IMR-90 (cell line): ENCODE results near the gene CASP6. TPM values are rescaled to one million over a fixed set of nuclear protein-coding genes. Genes with fewer than 3 reads are reported as not detected.

Experiments
- ATAC-seq: fragments of 200-7000 bp; cut with Tn5 transposase; 2 replicates; pipeline ENCODE4 v1.9.1; 2020; ENCODE audit warnings: low read depth, mild to moderate bottlenecking, moderate library complexity
- BruUV-seq: library from RNA; stranded (reverse); fragments of 400-500 nt; replicated peaks from 2 replicates; lab custom pipeline; 2021; lab: Mats Ljungman, UMichigan
- CTCF ChIA-PET: fragments of 300-600 bp; formaldehyde crosslinking; extraction: SDS; loops from one replicate; lab custom pipeline; 2021; ENCODE audit warnings: antibody characterized with exemption; lab: Yijun Ruan, JAX
- POLR2A ChIA-PET: fragments of 300-600 bp; sonication (Branson Sonifier 250); formaldehyde crosslinking; loops from one replicate; lab custom pipeline; 2022; ENCODE audit warnings: antibody characterized with exemption; ENCODE audit not compliant: unreplicated experiment; lab: Charles Lee
- DNase-seq: peaks from one replicate; pipeline ENCODE4 v3.0.0; 2013
- H2AFZ ChIP-seq: replicated peaks from 2 replicates; pipeline ENCODE3; 2013; ENCODE audit warnings: low read length, mild to moderate bottlenecking; ENCODE audit not compliant: poor library complexity
- H2AK5ac ChIP-seq: 2 replicates; pipeline ENCODE4 v1.6.1; 2013; ENCODE audit warnings: low read depth, low read length, inconsistent platforms
- H2AK9ac ChIP-seq: replicated peaks from 2 replicates; pipeline ENCODE3; 2013; ENCODE audit warnings: mild to moderate bottlenecking, low read depth, low read length, moderate library complexity; ENCODE audit not compliant: poor library complexity
- H2BK120ac ChIP-seq: 2 replicates; pipeline ENCODE4 v1.6.1; 2013; ENCODE audit warnings: low read depth, low read length, inconsistent platforms
- H2BK15ac ChIP-seq: 3 replicates; pipeline ENCODE4 v1.6.1; 2013; ENCODE audit warnings: low read depth, low read length, inconsistent platforms
- H2BK20ac ChIP-seq: 2 replicates; pipeline ENCODE4 v1.6.1; 2013; ENCODE audit warnings: low read depth, mild to moderate bottlenecking, inconsistent platforms, low read length, moderate library complexity
- H2BK5ac ChIP-seq: 2 replicates; pipeline ENCODE4 v1.6.1; 2013; ENCODE audit warnings: mild to moderate bottlenecking, low read depth, low read length, inconsistent platforms; ENCODE audit not compliant: poor library complexity, severe bottlenecking
- H3K14ac ChIP-seq: replicated peaks from 2 replicates; pipeline ENCODE4 v1.6.1; 2013; ENCODE audit warnings: low read depth, low read length, inconsistent platforms
- H3K18ac ChIP-seq: 2 replicates; pipeline ENCODE4 v1.6.1; 2013; ENCODE audit warnings: low read depth, low read length, control low read depth
- H3K23ac ChIP-seq: 2 replicates; pipeline ENCODE4 v1.6.1; 2013; ENCODE audit warnings: low read depth, low read length, inconsistent platforms
- H3K27ac ChIP-seq: 2 replicates; pipeline ENCODE4 v1.5.1; 2013; ENCODE audit warnings: mild to moderate bottlenecking, control low read depth, low read length; ENCODE audit not compliant: insufficient read depth
- H3K27me3 ChIP-seq: 2 replicates; pipeline ENCODE4 v1.6.1; 2013; ENCODE audit warnings: low read length; ENCODE audit not compliant: control insufficient read depth, insufficient read depth
- H3K36me3 ChIP-seq: 2 replicates; pipeline ENCODE4 v1.6.1; 2013; ENCODE audit warnings: low read length, mixed read lengths; ENCODE audit not compliant: control insufficient read depth, insufficient read depth
- H3K4ac ChIP-seq: 2 replicates; pipeline ENCODE4 v1.6.1; 2013; ENCODE audit warnings: low read depth, low read length, inconsistent platforms
- H3K4me1 ChIP-seq: 2 replicates; pipeline ENCODE4 v1.6.1; 2013; ENCODE audit warnings: low read length, mixed read lengths; ENCODE audit not compliant: control insufficient read depth, insufficient read depth
- H3K4me2 ChIP-seq: 2 replicates; pipeline ENCODE4 v1.6.1; 2013; ENCODE audit warnings: low read depth, mild to moderate bottlenecking, control low read depth, low read length, moderate library complexity
- H3K4me3 ChIP-seq: 2 replicates; pipeline ENCODE4 v1.5.1; 2013; ENCODE audit warnings: low read depth, mild to moderate bottlenecking, control low read depth, low read length, moderate library complexity; ENCODE audit not compliant: insufficient read depth
- H3K56ac ChIP-seq: 2 replicates; pipeline ENCODE4 v1.6.1; 2013; ENCODE audit warnings: low read length, inconsistent platforms; ENCODE audit not compliant: insufficient read depth; ENCODE audit errors: extremely low read depth
- H3K79me1 ChIP-seq, 2 experiments: 2 replicates each; pipeline ENCODE4 v1.6.1; 2013; ENCODE audit warnings: low read length in 2 of 2, inconsistent platforms in 1 of 2, low read depth in 1 of 2
- H3K9ac ChIP-seq: 2 replicates; pipeline ENCODE4 v1.6.1; 2013; ENCODE audit warnings: low read depth, low read length, control low read depth
- H3K9me1 ChIP-seq: 2 replicates; pipeline ENCODE4 v1.6.1; 2013; ENCODE audit warnings: low read length, inconsistent platforms; ENCODE audit not compliant: insufficient read depth
- H3K9me3 ChIP-seq: 2 replicates; pipeline ENCODE4 v1.6.1; 2013; ENCODE audit warnings: low read length; ENCODE audit not compliant: control insufficient read depth, insufficient read depth
- H4K20me1 ChIP-seq: 2 replicates; pipeline ENCODE4 v1.6.1; 2013; ENCODE audit warnings: low read length, inconsistent platforms; ENCODE audit not compliant: insufficient read depth
- H4K5ac ChIP-seq: 2 replicates; pipeline ENCODE4 v1.6.1; 2013; ENCODE audit warnings: mild to moderate bottlenecking, low read depth, low read length, control low read depth
- H4K8ac ChIP-seq, 2 experiments: 2 replicates each; pipeline ENCODE4 v1.6.1; 2013; ENCODE audit warnings: low read depth in 2 of 2, low read length in 2 of 2, control low read depth in 1 of 2, inconsistent platforms in 1 of 2
- H4K91ac ChIP-seq: 2 replicates; pipeline ENCODE4 v1.6.1; 2013; ENCODE audit warnings: low read depth, low read length, inconsistent platforms; ENCODE audit not compliant: insufficient read depth
- BHLHE40 ChIP-seq: fragments of 150-350 bp; IDR thresholded peaks from 2 replicates; pipeline ENCODE4 v1.6.1; 2016; ENCODE audit warnings: mild to moderate bottlenecking, low read depth, low read length
- CEBPB ChIP-seq: IDR thresholded peaks from 2 replicates; pipeline ENCODE4 v1.6.1; 2012; ENCODE audit warnings: low read depth, low read length, improper control_type of control experiment
- CHD1 ChIP-seq: IDR thresholded peaks from 2 replicates; pipeline ENCODE4 v1.6.1; 2012; ENCODE audit warnings: low read depth, low read length, improper control_type of control experiment
- CTCF ChIP-seq: conservative IDR thresholded peaks from 2 replicates; pipeline ENCODE4 v1.5.1; 2012; ENCODE audit warnings: mild to moderate bottlenecking, low read depth, low read length, improper control_type of control experiment
- ELK1 ChIP-seq: fragments of 150-350 bp; IDR thresholded peaks from 2 replicates; pipeline ENCODE4 v1.6.1; 2016; ENCODE audit warnings: low read depth, mild to moderate bottlenecking, low read length, moderate library complexity, borderline replicate concordance
- FOS ChIP-seq: fragments of 150-350 bp; IDR thresholded peaks from 2 replicates; pipeline ENCODE4 v1.6.1; 2016; ENCODE audit warnings: low read depth, low read length
- MAFK ChIP-seq: IDR thresholded peaks from 2 replicates; pipeline ENCODE4 v1.6.1; 2012; ENCODE audit warnings: low read depth, low read length, improper control_type of control experiment
- MAZ ChIP-seq: IDR thresholded peaks from 2 replicates; pipeline ENCODE4 v1.6.1; 2012; ENCODE audit warnings: low read depth, mild to moderate bottlenecking, low read length, improper control_type of control experiment, moderate library complexity, borderline replicate concordance
- MXI1 ChIP-seq: IDR thresholded peaks from 2 replicates; pipeline ENCODE4 v1.6.1; 2012; ENCODE audit warnings: low read depth, mild to moderate bottlenecking, low read length, moderate library complexity, borderline replicate concordance
- NFE2L2 ChIP-seq: fragments of 150-350 bp; IDR thresholded peaks from 2 replicates; pipeline ENCODE4 v1.6.1; 2016; ENCODE audit warnings: low read depth, mild to moderate bottlenecking, low read length
- POLR2A ChIP-seq: IDR thresholded peaks from 2 replicates; pipeline ENCODE4 v1.6.1; 2012; ENCODE audit warnings: mild to moderate bottlenecking, low read depth, low read length
- RAD21 ChIP-seq: IDR thresholded peaks from 2 replicates; pipeline ENCODE4 v1.6.1; 2012; ENCODE audit warnings: low read length, improper control_type of control experiment
- RCOR1 ChIP-seq: IDR thresholded peaks from 2 replicates; pipeline ENCODE4 v1.6.1; 2012; ENCODE audit warnings: mild to moderate bottlenecking, low read length, improper control_type of control experiment; ENCODE audit not compliant: insufficient replicate concordance
- RFX5 ChIP-seq: IDR thresholded peaks from 2 replicates; pipeline ENCODE4 v1.8.0; 2012; ENCODE audit warnings: low read depth, mild to moderate bottlenecking, low read length, moderate library complexity
- SMC3 ChIP-seq: fragments of 150-350 bp; IDR thresholded peaks from 2 replicates; pipeline ENCODE4 v1.6.1; 2016; ENCODE audit warnings: low read depth, mild to moderate bottlenecking, antibody characterized with exemption, low read length, moderate library complexity
- USF2 ChIP-seq: fragments of 150-350 bp; IDR thresholded peaks from 2 replicates; pipeline ENCODE4 v1.6.1; 2017; ENCODE audit warnings: mild to moderate bottlenecking, antibody characterized with exemption, low read length, low read depth
- WGBS, 2 experiments: methylation state at CpG; one replicate each; pipeline versions ENCODE4 v1.1.5 to v1.1.7; 2013; ENCODE audit warnings: missing lambda C conversion rate in 2 of 2; ENCODE audit not compliant: insufficient read length in 1 of 2; ENCODE audit errors: extremely low coverage in 2 of 2; 5-methylcytosine and 5-hydroxymethylcytosine counted together
- dilution Hi-C: fragments of 300-500 bp; cut with HindIII; formaldehyde crosslinking; loops from one replicate; pipeline ENCODE4 v1.14.3; 2018; ENCODE audit warnings: low sequenced_read_pairs; ENCODE audit not compliant: unreplicated experiment
- in situ Hi-C: fragments of 300-500 bp; cut with MboI; formaldehyde crosslinking; loops from 3 replicates; pipeline ENCODE4 v1.14.3; 2019; ENCODE audit warnings: low sequenced_read_pairs, inconsistent platforms, mixed read lengths
- intact Hi-C: fragments of 100-400 bp; cut with micrococcal nuclease; formaldehyde crosslinking; loops from 2 replicates; pipeline ENCODE4 v1.10.0; 2022
- polyA plus RNA-seq, 3 experiments: library from polyadenylated mRNA; depleted of rRNA; stranded (reverse); fragments of >200 nt; gene quantifications; 2 replicates each; pipeline ENCODE4 v1.2.3, GENCODE V29; 2012; ENCODE audit warnings: low replicate concordance in 1 of 3
- total RNA-seq: library from RNA; depleted of rRNA; stranded (reverse); fragments of >200 nt; gene quantifications from 2 replicates; pipeline ENCODE4 v1.2.3, GENCODE V29; 2012

Gene CASP6
- total and polyA plus RNA-seq, 2 of the 4 experiments (the other 2 are of a cell fraction): 25.0 to 44.1 TPM

- H3K36me3 ChIP-seq: 0 out of 2 replicates have a peak, but pooled peaks cover 1% of the 10 kb centered on the region
- no peak overlapping the region for H2BK20ac ChIP-seq
- no peak overlapping the region for H3K4ac ChIP-seq
- no peak overlapping the region for H2BK15ac ChIP-seq
- ATAC-seq (no peak), DNase-seq (peak; percentile 6)
- no peak overlapping the region for H2BK120ac ChIP-seq
- H4K8ac ChIP-seq: no peak overlapping the region
- no TSS peak for BruUV-seq
- H2AK5ac ChIP-seq: no peak overlapping the region
- no peaks in the 10 kb centered on the region for H3K9me3 ChIP-seq
- no peak overlapping the region for H4K5ac ChIP-seq
- dilution Hi-C loops (no loop called here), intact Hi-C loops (loop anchor here (5.0 kb wide), 1 partner anchor 237 kb away; no protein-coding TSS in a partner anchor), in situ Hi-C loops (no loop called here)
- no peak overlapping the region for H3K18ac ChIP-seq
- H3K27me3 ChIP-seq: no peaks in the 10 kb centered on the region
- no peak overlapping the region for H3K23ac ChIP-seq
- H3K56ac ChIP-seq: no peak overlapping the region
- H3K4me2 ChIP-seq: no peak overlapping the region
- no peak overlapping the region for H3K14ac ChIP-seq
- POLR2A ChIA-PET: no interaction called here
- H3K4me3 ChIP-seq: no peak overlapping the region
- H2BK5ac ChIP-seq: no peak overlapping the region
- no peaks in the 10 kb centered on the region for H3K4me1 ChIP-seq
- no peaks in the 10 kb centered on the region for H3K9me1 ChIP-seq
- no CpG with 5 or more reads among the region's 6 CpGs for WGBS, 2 experiments
- H4K20me1 ChIP-seq: no peaks in the 10 kb centered on the region
- H3K79me1 ChIP-seq: no peaks in the 10 kb centered on the region; a peak in 1 of 4 replicates
- no peak overlapping the region for H3K27ac ChIP-seq
- CTCF ChIA-PET: interaction anchor here (0.7 to 1.6 kb wide), 2 partner anchors 14 to 309 kb away, joined by 3 to 4 read pairs; no protein-coding TSS in a partner anchor
- H2AK9ac ChIP-seq: no peak overlapping the region
- no peak overlapping the region for H4K91ac ChIP-seq
- no peak overlapping the region for H3K9ac ChIP-seq
- no peak overlapping the region for H2AFZ ChIP-seq
- TF ChIP-seq CTCF (peak; percentile 24; the same call in 1 of the 2 replicates), POLR2A (no peak), SMC3 (no peak), MXI1 (no peak), BHLHE40 (no peak), FOS (no peak), NFE2L2 (no peak), MAZ (no peak), RCOR1 (no peak), CEBPB (no peak), USF2 (no peak), CHD1 (no peak), RFX5 (no peak), RAD21 (peak; percentile 25), ELK1 (no peak), MAFK (no peak)
These were observed 44.3 kb downstream of the CASP6 start for GRCh38 chr4:109658871-109659410.
